GM12892 (cell line): Measurements from ENCODE around the gene FRMD4B.

Source experiments
- POLR2A ChIP-seq: IDR thresholded peaks from 2 replicates; pipeline ENCODE4 v1.6.1; 2011; ENCODE audit warnings: low read depth, low read length, control low read depth
- POLR2AphosphoS5 ChIP-seq: IDR thresholded peaks from 2 replicates; pipeline ENCODE4 v1.6.1; 2011; ENCODE audit warnings: low read depth, low read length, control low read depth

DNA sequence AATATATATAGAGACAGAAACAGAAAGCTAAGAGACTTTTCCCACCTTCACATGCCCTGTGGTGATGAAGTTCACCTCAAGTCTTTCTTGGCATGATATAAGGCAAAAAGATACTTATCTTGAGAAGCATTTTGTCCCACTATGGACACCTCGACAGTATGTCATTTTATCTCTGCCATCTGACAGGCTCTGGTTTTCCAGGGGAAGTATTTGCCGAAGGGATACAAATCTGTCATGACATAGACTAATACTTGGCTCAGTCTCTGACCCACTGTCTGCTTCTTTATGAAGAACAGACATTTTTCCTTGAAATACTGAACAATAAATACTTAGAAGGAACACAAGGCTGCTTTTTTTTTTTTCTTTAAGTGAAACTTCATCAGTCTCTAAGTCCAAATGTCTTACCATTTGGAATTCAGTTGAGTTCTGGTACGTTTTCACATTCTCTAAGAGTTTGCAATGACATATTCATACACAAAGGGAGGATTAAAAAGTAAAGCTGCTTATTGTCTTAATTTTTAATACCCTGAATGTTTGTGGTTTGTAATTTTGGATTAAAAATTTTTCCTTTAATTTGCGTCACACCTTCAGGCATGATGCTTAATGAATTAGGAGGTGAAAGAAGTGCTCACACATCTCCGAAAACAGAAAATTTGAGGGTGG, 175.7 kb downstream of the FRMD4B start:
- TF ChIP-seq POLR2AphosphoS5 (no peak), POLR2A (no peak)
